Keratinocyte (primary cell): ENCODE results near the gene PARP14. TPM values are rescaled to one million over a fixed set of nuclear protein-coding genes. Genes with fewer than 3 reads are reported as not detected.

Experiments
- DNase-seq: peaks from one replicate; pipeline ENCODE4 v3.0.0-alpha.2; 2011; ENCODE audit warnings: low read depth, missing footprints, low spot score
- FAIRE-seq: peaks from 2 replicates; lab custom pipeline; 2011; peaks lifted over from hg19 to GRCh38; lab: Jason Lieb, UNC
- H2AFZ ChIP-seq: 2 replicates; pipeline ENCODE4 v1.6.0; 2012; ENCODE audit warnings: low read length, control low read depth, inconsistent platforms; ENCODE audit not compliant: control insufficient read depth
- H3K27ac ChIP-seq: 2 replicates; pipeline ENCODE4 v1.5.1; 2011; ENCODE audit warnings: low read length; ENCODE audit not compliant: control insufficient read depth, insufficient read depth
- H3K27me3 ChIP-seq: 3 replicates; pipeline ENCODE4 v1.6.0; 2011; ENCODE audit warnings: low read length; ENCODE audit not compliant: control insufficient read depth, insufficient read depth; ENCODE audit errors: extremely low read depth
- H3K36me3 ChIP-seq, 2 experiments: 2 replicates in 1 of 2; 3 replicates in 1 of 2; pipeline ENCODE4 v1.5.1; 2011; ENCODE audit warnings: low read length in 2 of 2, mild to moderate bottlenecking in 1 of 2; ENCODE audit not compliant: control insufficient read depth in 2 of 2, insufficient read depth in 2 of 2; ENCODE audit errors: extremely low read depth in 1 of 2
- H3K4me1 ChIP-seq: 3 replicates; pipeline ENCODE4 v1.5.1; 2011; ENCODE audit warnings: low read length; ENCODE audit not compliant: control insufficient read depth, insufficient read depth; ENCODE audit errors: extremely low read depth
- H3K4me2 ChIP-seq: 3 replicates; pipeline ENCODE4 v1.6.0; 2011; ENCODE audit warnings: low read depth, low read length; ENCODE audit not compliant: control insufficient read depth, insufficient read depth; ENCODE audit errors: extremely low read depth
- H3K4me3 ChIP-seq, 3 experiments: fragments of 200-600 bp in 1 of 3; sonication (generic) in 1 of 3; 2 replicates in 2 of 3; 3 replicates in 1 of 3; pipeline ENCODE4 v1.5.1; 2011 to 2016; ENCODE audit warnings: low read length in 3 of 3, mild to moderate bottlenecking in 3 of 3, control low read depth in 2 of 3, inconsistent platforms in 1 of 3, low read depth in 1 of 3, mixed read lengths in 1 of 3, mixed run types in 1 of 3, moderate library complexity in 1 of 3; ENCODE audit not compliant: control insufficient read depth in 2 of 3, insufficient read depth in 2 of 3; ENCODE audit errors: extremely low read depth in 1 of 3
- H3K79me2 ChIP-seq: 2 replicates; pipeline ENCODE4 v1.6.0; 2012; ENCODE audit warnings: low read length; ENCODE audit not compliant: control insufficient read depth, insufficient read depth
- H3K9ac ChIP-seq: 3 replicates; pipeline ENCODE4 v1.6.0; 2011; ENCODE audit warnings: low read length; ENCODE audit not compliant: control insufficient read depth, insufficient read depth; ENCODE audit errors: extremely low read depth
- H3K9me1 ChIP-seq: 3 replicates; pipeline ENCODE4 v1.6.0; 2011; ENCODE audit warnings: low read length; ENCODE audit not compliant: control insufficient read depth, insufficient read depth; ENCODE audit errors: extremely low read depth
- H3K9me3 ChIP-seq: 2 replicates; pipeline ENCODE4 v1.5.1; 2012; ENCODE audit warnings: low read depth, low read length; ENCODE audit not compliant: control insufficient read depth
- H4K20me1 ChIP-seq: 3 replicates; pipeline ENCODE4 v1.6.0; 2011; ENCODE audit warnings: low read length; ENCODE audit not compliant: control insufficient read depth, insufficient read depth; ENCODE audit errors: extremely low read depth
- EZH2 ChIP-seq: IDR thresholded peaks from one replicate; pipeline ENCODE4 v1.6.1; 2012; ENCODE audit warnings: inconsistent platforms, mild to moderate bottlenecking, low read length, moderate library complexity
- dilution Hi-C: fragments of 300-500 bp; cut with MboI; formaldehyde crosslinking; loops from one replicate; pipeline ENCODE4 v1.7.0; 2020; ENCODE audit warnings: low sequenced_read_pairs; ENCODE audit not compliant: extremely low pct_ligation_motif_present
- polyA plus RNA-seq, 5 experiments: library from polyadenylated mRNA; depleted of rRNA in 3 of 5; stranded (reverse) in 3 of 5; stranded (forward) in 1 of 5; unstranded in 1 of 5; fragments of >200 nt; gene quantifications; 1 replicate in 1 of 5; 2 replicates in 3 of 5; 3 replicates in 1 of 5; pipeline versions ENCODE4 v1.2.1 to v1.2.3, GENCODE V29; 2011 to 2012; ENCODE audit warnings: missing spikeins in 2 of 5, low read depth in 1 of 5, low replicate concordance in 1 of 5
- TF ChIP-seq, protein P1 (sequence below), 3 experiments: IDR thresholded peaks in 1 of 3; conservative IDR thresholded peaks in 1 of 3; optimal IDR thresholded peaks in 1 of 3; 2 replicates in 2 of 3; 3 replicates in 1 of 3; pipeline versions ENCODE3 to v1.5.1; 2011; ENCODE audit warnings: low read length in 3 of 3, mild to moderate bottlenecking in 3 of 3, moderate library complexity in 2 of 3, control low read depth in 1 of 3, inconsistent platforms in 1 of 3; ENCODE audit not compliant: insufficient read depth in 2 of 3; ENCODE audit errors: extremely low read depth in 1 of 3

The PARP14 gene
- polyA plus RNA-seq, 1 donor (not counting 4 experiments of a cell fraction or from before 2014, with no cell fraction given), result 25.7 TPM

DNA sequence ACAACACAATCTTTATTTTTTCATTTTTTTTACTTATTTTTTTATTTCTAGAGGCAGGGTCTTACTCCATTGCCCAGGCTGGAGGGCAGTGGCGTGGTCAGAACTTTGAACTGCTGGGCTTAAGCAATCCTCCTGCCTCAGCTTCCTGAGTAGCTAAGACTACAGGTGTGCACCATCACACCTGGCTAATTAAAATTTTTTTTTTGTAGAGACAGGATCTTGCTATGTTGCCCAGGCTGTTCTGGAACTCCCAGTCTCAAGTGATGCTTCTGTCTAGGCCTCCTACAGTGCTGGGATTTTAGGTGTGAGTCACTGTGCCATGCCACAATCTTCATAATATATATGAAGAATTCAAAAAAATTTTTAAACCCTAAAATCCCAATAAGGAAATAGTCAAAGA, 92.2 kb downstream of the PARP14 start:
- Histone ChIP-seq H3K9me3 (no peaks in the 10 kb centered on the region), H3K9ac (no peak overlapping the region), H3K4me1 (no peaks in the 10 kb centered on the region), H3K27me3 (no peaks in the 10 kb centered on the region), H3K79me2 (no peaks in the 10 kb centered on the region), H3K27ac (no peak overlapping the region), H3K9me1 (no peaks in the 10 kb centered on the region), H3K4me3 (no peak overlapping the region), H4K20me1 (no peaks in the 10 kb centered on the region), H2AFZ (no peak overlapping the region), H3K4me2 (no peak overlapping the region), H3K36me3 (no peaks in the 10 kb centered on the region)
- dilution Hi-C loops, result no loop called here
- FAIRE-seq (no peak), DNase-seq (no peak)
- TF ChIP-seq, protein P1, sequence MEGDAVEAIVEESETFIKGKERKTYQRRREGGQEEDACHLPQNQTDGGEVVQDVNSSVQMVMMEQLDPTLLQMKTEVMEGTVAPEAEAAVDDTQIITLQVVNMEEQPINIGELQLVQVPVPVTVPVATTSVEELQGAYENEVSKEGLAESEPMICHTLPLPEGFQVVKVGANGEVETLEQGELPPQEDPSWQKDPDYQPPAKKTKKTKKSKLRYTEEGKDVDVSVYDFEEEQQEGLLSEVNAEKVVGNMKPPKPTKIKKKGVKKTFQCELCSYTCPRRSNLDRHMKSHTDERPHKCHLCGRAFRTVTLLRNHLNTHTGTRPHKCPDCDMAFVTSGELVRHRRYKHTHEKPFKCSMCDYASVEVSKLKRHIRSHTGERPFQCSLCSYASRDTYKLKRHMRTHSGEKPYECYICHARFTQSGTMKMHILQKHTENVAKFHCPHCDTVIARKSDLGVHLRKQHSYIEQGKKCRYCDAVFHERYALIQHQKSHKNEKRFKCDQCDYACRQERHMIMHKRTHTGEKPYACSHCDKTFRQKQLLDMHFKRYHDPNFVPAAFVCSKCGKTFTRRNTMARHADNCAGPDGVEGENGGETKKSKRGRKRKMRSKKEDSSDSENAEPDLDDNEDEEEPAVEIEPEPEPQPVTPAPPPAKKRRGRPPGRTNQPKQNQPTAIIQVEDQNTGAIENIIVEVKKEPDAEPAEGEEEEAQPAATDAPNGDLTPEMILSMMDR (optimal IDR thresholded peaks at IDR 0.05 in 1 of 3, IDR thresholded peaks at IDR 0.05 in 1 of 3, conservative IDR thresholded peaks at IDR 0.05 in 1 of 3; ENCODE audit: extremely low read depth in 1 of 3, insufficient read depth in 2 of 3, low read length in 3 of 3), result no peak
- TF ChIP-seq EZH2, result no peak

GRCh38 chr3:122773944-122774509, 93.4 kb downstream of the PARP14 start:
- Histone ChIP-seq H3K4me3 (no peak overlapping the region), H3K36me3 (no peaks in the 10 kb centered on the region), H3K9ac (no peak overlapping the region)

More at GRCh38 chr3:122773944-122774509, 93.4 kb downstream of the PARP14 start:
- no peaks in the 10 kb centered on the region for H4K20me1 ChIP-seq
- H3K4me1 ChIP-seq, result no peaks in the 10 kb centered on the region
- dilution Hi-C loops, result no loop called here
- H2AFZ ChIP-seq, result no peak overlapping the region
- FAIRE-seq (no peak), DNase-seq (no peak)
- H3K79me2 ChIP-seq, result no peaks in the 10 kb centered on the region
- no peaks in the 10 kb centered on the region for H3K9me1 ChIP-seq
- no peaks in the 10 kb centered on the region for H3K9me3 ChIP-seq
- H3K27me3 ChIP-seq, result no peaks in the 10 kb centered on the region
- no peak for TF ChIP-seq EZH2
- TF ChIP-seq, protein P1 (optimal IDR thresholded peaks at IDR 0.05 in 1 of 3, IDR thresholded peaks at IDR 0.05 in 1 of 3, conservative IDR thresholded peaks at IDR 0.05 in 1 of 3; ENCODE audit: extremely low read depth in 1 of 3, insufficient read depth in 2 of 3, low read length in 3 of 3), result no peak
- H3K27ac ChIP-seq, result no peak overlapping the region
- no peak overlapping the region for H3K4me2 ChIP-seq
